Stimulated activated CD4-positive, alpha-beta T cell treated with anti-CD3 and anti-CD28 coated beads, Interleukin-15, amount 100 ng/mL, for 1 hour (primary cell): ENCODE data around the gene NEDD9.

ENCODE experiments used
- DNase-seq, 2 donors: peaks; one replicate each; pipeline ENCODE4 v3.0.0-alpha.2; 2020; ENCODE audit warnings: low read depth in 1 of 2, low spot score in 1 of 2

NEDD9 gene, protein sequence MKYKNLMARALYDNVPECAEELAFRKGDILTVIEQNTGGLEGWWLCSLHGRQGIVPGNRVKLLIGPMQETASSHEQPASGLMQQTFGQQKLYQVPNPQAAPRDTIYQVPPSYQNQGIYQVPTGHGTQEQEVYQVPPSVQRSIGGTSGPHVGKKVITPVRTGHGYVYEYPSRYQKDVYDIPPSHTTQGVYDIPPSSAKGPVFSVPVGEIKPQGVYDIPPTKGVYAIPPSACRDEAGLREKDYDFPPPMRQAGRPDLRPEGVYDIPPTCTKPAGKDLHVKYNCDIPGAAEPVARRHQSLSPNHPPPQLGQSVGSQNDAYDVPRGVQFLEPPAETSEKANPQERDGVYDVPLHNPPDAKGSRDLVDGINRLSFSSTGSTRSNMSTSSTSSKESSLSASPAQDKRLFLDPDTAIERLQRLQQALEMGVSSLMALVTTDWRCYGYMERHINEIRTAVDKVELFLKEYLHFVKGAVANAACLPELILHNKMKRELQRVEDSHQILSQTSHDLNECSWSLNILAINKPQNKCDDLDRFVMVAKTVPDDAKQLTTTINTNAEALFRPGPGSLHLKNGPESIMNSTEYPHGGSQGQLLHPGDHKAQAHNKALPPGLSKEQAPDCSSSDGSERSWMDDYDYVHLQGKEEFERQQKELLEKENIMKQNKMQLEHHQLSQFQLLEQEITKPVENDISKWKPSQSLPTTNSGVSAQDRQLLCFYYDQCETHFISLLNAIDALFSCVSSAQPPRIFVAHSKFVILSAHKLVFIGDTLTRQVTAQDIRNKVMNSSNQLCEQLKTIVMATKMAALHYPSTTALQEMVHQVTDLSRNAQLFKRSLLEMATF

DNA sequence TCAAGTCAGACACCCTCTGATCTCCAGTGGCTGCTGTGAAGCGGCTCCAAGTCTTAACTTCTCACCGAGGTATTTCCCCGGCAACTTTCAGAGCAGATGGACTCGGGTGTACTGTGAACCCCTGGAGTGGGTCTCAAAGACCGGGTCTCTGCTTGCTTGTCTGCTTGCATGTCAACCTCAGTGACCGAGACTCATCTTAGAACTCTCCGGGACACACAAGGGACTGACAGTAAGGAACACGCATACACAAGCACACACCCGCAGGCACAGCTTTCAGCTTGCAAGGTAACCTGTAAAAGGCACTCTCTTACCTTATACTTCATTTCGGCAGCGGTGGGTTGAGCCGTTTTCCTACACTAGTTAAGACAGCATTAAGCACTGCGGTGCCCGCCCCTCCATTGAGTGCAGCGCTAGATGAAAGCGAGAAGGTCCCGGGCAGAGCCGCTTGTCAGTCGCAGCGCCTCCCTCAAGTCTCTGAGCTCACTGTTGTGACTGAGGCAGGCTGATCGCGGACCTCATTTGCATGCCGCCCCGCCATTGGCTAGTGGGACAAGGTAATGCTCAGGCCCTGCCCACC, at the start of gene NEDD9:
Gene NEDD9 (minus strand): TSS at position 476 of the 577 bp plus-strand sequence. CDS start 153 bp downstream, at position 323.
- DNase-seq: peak; percentile 80 to 82

DNA sequence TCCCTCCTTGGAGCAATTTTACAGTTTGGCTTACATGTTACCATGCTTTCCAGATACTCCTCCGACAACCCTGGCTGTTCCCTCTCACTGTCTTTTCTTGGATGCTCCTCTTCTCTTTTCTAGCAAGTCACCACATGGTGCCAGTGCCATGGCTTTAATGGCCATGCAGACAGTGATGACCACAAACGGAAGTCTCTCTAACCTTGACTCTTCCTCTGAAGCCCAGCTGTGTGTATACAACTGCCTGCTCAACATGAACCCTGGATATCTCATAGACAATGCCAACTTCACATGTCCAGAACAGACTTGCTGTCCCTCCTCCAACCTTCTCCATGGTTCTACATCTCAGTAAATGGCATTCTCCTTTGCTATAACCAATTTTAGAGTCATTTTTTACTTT, 49.8 kb upstream of the NEDD9 start:
- no peak for DNase-seq

DNA sequence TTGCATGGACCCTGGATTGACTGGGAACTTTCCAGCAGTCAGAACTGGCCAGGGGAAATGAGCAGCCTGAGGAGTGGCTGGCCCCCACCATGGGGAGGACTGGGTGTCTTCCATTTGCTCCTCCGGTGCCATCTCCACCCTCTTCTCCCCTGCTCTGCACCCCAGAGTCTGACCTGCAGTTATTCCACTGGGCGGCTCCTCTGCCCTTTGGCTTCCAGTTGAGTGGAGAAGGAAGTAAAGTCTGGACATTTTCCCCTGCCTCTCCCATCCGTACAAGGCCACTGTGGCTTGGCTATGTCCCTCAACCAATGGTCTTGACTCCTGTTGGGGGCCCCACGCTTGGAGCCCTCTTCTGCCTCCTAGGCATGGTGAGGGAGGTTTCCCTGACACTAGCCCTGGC, 47.9 kb upstream of the NEDD9 start:
- no peak for DNase-seq

DNA sequence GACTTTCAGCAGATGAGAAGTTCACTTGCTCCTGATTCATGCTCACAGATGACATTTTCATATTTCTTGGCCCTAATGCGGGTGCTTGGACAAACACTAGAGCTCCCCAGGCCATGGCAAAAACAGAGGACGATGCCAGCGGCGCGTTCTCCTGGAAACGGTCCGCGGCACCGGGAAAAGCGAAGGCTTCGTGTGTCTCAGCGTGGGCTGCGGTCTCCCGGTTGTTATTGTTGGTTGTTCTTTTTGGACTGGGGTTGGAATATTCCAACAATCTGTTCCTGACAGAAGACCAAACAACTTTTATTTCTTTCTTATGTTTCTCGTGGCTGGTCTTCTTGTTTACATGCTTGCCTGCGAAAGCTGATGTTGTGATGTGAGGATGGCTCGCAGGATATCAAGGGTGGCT, 46.8 kb upstream of the NEDD9 start:
- DNase-seq: no peak

DNA sequence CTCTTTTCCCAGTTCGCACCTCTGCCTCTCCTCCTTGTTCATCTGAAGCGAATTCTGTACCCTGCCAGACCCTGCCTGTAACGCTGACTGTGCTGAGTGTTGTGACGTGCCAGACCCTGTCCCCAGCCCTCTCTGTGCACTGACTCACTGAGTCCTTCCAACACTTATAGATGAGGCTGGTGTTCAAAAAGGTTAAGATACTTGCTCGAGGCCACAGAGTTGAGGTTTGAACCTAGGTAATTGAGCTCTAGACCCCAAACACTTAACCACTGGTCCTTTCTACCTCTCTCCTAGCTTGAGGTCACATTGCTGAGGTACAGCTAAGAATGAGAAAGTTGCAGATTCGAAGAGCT, 45.7 kb upstream of the NEDD9 start:
- no peak for DNase-seq

DNA sequence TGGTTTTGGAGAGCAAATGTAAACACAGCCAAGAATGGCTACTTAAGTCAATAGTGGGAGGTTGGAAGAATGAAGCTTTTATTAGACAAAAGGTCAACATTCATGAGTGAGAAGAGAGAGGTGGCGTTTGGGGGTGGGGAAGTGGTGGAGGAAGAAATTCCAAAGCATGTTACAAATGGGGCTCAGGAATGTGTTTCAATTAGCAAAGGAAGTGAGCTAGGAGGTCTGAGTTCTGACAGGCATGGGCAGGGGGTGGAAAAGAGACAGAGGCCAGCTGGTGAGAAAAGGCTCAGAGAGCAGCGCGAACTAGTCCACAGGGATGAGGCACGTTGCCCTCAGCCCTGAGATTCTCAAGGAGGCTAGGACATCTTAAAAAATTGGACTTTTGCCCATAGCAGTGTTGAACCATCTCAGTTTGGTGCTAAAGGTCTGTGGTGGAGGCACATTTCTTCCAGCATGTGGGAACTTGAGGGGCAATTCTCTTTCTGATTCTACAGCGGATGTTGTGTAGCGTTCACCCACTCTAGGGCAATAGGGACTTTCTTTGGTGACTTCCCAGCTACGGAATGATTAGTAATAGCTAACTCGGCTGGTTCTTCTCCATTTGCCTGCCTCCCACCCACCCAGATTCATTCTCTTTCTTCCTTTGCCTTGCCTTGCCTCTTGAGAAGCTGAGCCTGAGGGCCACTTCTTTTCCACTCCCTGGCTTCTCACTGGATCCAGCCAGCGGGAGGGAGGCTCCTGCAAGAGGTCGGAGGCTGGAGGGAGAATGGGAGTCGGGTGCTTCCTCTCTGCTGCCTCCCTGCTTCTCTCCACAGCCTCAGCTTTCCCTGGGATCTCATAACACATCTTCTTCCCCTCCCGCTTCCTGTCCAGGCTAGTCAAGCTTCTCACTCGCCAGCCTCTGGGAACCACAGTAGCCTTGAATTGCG, 45.1 kb upstream of the NEDD9 start:
- DNase-seq: no peak

DNA sequence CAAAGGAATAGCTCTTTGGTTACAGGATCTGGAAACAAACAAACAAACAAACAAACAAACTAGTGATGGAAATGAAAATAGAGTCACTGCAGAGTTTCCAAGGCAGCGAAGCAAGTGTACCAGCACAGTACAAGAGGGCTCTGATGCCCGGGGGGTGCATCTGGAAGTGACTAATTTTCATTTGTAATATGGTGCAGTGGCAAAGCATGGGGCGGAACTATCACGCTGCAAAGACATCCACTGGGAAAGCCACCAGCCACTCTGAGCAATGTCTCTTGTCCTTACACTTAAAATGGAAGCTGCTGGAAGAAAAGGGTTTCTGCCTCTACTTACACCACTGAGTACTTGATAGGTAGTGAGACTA, 44.4 kb upstream of the NEDD9 start:
- DNase-seq: no peak

DNA sequence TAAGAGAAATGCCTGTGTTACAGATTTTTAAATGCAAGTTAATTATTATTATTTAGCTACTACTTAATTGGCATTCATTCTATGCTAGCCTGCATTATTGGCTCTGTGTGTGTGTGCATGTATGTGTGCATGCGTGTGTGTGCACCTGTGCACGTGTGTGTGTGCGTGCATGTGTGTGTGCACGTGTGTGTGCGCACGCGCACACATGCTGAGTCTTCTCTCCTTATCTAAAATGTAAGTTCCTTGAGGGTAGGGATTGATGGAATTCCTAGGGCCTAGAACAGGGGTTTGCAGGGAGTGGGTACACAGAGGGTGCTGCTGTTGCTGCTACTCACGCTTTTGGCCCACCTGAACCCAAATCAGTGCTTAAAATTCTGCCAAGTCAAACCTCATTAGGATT, 43.8 kb upstream of the NEDD9 start:
- DNase-seq: no peak

DNA sequence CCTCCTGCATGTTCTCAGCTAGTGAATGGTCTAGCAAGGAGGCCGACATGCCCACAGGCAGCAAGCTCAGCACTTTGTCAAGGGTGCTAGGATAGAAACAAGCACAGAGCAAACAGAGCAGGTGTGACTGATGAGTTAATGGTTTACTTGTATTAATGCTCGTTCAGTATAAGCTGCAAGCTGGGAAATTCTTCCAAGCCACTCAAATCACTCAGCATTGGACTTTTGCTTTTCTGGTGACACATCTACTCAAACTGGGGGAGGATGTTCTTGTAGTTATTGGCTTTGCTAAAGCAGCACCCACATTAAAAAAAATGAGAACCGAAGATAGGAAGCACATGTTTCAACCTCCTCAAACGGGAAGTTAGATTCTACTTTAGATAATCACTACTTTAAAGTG, 43.1 kb upstream of the NEDD9 start:
- no peak for DNase-seq

DNA sequence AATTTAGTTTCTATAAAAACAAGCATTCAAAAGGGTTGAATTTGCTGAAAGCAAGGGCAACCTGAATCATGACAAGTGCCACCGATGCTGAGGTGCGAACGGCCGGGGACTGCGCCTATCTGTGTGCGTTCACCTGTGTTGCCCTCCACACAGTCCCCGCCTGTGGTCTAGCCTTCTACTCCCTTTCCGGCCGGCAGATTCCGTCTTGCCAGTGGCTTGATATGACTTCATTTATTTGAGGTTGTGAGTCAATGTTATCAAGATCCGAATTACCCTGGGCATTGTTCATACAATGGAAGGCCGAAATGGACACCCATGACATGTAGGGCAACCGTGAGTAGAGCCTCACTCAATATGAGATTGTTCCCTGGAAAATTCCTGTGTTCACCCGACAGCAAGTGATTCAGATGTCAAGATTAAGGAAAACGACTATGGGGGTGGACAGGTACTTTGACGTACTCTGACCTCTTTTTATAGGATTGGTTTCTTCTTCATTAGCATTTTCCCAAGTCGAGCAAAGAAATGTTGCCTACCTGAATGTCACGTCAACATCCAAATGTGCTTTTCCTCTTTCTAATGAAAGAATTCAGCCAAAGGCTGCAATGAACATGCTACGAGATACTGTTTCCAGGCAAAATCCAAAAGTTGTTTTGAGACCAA, 41.1 kb upstream of the NEDD9 start:
- no peak for DNase-seq

DNA sequence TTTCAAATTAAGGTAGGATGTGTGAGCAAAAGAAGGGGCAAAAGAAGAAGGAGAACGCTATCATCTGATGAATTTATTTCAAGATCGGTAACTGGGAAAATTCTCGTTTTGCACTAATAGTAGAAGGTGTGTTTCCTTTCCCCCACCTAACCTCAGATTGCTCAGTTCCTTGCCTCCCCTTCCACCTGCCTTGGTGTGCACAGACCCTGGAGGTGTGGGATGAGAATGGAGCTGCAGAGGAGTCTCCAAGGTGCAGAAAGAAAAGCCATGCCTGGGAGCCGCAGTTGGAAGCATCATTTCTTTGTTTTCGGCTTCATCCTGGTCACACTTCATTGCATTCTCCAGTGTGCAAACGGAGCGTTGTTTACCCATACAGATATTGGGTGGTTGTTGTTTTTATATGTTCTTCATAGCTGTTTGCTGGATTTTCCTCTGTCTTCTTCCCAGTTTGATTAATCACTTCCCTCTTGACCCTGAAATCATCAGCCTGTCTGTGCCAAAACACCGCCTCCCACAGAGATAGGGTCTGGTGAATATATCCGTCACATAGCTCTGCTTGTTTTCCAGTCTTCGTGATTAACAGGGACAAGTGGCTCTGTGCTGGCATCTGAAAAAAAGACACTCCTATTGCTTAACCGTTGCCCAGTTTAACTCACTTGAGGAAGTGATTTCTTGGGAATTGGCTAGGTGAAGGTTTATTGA, 40.2 kb upstream of the NEDD9 start:
- no peak for DNase-seq

DNA sequence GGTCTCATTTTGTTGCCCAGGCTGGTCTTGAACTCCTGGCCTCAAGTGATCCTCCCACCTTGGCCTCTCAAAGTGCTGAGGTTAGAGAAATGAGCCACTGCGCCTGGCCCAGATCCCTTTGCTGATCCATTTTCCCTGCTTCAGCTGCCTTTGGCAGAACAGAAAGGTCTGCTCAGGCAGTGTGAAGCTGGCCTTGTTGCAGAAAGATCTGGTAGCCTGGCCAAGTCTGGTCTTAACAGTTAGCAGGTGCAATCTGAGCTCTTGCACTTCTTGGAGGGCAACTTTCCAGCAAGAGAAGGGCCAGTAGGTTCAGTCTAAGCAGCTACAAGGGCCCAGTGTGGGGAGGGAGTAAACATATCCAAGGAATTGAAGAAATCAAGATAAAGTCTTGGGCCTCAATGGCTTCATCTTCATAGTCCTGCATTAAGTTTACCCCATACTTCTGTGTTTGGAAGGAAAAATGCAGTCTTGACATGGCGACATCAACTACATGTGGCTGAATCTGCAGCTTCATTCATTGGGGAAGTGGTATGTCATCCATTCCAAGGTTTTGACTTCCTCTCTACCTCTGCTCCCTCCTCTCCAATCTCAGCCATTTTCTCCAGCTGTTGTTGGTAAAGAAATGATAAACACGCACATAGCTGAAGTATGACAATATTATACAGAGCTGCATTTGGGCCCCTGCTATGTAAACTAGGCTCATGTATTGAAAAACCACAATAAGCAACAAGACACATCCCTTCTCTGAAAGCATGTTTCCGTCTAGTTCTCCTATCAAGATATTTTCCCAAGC, 39.0 kb upstream of the NEDD9 start:
- no peak for DNase-seq

DNA sequence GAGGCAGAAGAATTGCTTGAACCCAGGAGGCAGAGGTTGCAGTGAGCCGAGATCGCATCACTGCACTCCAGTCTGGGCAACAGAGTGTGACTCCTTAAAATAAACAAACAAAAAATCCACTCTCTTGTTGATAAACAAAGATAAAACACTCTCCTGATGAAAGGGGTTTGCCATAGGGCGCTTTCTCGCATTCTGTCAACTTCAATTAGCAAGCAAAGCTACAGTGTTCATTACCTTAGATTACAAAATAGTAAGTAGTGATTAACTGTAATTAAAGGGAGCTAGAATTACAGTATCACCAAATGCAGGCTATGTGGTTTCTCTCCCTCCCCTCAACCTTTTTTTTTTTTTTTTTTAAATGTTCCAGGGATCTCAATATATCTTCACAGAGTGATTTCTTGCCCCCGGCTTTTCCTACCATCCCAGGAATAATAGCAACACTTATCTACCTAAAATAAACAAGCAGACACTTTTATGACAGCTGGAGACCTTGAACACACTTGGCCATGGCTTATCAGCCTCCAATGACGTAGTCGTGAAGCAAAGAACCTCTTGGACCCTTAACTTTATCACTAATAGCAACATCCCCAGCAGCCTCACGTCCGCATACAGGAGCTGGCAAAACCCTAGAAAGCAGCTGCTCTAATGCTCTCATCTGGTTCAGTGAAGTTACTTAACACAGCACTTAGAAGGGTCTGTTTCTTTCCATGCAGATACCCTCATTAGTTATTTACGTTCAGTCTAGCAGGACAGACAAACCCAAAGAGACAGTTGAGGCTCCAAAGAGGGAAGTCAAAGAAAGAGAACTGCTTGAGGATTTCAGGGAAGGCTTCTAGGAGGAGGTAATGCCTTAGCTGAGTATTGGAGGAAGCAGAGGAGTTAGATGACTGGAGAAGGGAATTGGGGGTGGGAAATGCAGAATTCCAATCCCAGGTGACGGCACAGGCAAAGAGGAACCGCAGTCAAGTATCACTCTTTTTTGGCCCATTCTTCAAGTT, 37.9 kb upstream of the NEDD9 start:
- no peak for DNase-seq

DNA sequence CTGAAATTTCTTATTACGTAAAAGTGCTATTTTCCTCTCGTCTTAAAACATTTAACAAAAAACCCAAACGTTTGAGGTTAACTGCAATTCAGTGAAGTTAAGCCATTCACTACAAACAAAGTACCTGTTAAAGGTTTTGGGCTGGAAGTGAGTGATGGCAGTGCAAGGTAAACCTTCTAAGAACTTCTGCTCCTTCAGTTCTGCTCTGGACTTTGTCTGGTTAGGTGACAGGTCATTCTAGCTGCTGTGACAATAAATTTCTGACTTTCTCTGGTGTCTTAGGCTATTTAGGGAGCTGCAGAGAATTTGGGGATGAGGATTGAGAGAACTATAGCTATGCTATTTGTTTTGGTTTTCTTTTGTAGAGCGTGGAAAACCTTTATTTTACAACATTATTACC, 36.5 kb upstream of the NEDD9 start:
- no peak for DNase-seq

DNA sequence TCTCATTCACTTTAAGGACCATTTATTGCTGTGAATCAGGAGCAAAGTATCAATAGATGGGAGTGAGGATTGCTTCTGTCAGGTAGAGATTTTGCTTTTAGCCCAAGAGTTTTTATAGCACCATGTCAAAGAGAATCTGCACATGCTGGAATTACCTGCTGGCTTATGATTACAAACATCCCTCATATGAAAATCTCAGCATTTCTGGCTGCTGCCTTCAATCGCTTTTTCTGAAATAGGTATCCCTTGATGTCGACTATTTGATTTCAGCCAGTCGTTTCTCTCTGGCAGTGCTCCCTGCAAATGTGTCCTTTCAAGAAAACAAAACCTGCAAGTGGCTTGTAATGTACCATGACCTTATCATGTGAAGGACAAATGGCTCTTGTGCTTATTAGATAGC, 34.5 kb upstream of the NEDD9 start:
- no peak for DNase-seq

DNA sequence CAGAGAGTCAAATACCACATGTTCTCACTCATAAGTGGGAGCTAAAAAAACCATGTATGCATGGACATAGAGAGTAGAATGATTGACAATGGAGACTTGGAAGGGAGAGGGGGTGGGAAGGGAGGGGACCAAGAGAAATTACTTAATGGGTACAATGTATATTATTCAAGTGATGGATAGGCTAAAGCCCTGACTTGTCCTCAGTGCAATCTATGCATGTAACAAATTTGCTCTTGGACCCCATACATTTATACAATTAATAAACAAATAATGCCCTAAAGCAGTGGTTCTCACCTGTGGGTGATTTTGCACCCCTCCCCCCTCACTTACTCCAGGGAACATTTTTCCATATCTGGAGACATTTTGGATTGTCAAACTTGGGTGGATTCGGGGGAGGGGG, 33.5 kb upstream of the NEDD9 start:
- no peak for DNase-seq

DNA sequence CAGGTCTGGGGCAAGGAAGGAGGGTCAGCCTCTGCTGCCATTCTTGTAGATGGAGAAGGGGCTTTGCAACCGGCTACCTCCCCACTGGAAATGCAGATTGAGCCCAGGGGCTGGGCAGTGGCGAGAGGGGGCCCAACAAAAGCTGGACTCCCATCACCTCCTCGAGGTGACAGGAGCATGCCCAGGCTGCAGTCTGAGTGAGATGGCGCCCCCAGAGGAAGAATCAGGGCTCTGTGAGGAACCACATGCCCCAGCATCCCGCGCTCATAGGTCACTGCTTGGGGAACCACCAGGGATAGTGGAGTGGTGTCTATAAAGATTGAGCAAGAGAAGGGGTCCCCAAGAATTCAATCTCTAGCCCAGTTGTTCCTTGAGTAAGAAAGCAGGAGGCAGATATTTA, 31.6 kb upstream of the NEDD9 start:
- DNase-seq: no peak

DNA sequence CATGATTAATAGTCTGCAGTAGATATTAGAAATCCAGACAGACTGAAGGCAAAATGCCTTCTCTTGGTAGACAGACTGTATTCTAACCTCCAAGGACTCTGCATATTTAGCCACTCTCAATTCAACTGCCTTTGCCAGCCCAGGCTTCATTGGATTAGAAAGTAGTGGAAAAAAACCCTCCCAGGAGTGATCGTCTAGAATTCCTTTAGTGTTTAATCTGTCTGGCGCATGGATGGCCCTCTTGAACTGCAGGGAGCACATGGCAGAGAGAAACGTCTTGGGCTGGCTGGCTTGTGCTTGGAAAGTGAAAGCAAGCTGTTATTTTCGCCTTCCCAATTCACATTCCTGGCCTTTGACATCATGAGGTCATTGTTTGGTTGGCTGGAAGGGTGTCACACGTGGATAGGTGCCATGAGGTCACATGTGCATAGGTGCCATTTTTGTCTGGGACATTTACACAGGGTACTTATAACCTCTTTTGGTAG, 30.9 kb upstream of the NEDD9 start:
- DNase-seq: no peak
